GM19468 (cell line): Measurements from ENCODE around the gene NOCT.
"Not testable (repeated sequence)": the region's sequence is repeated elsewhere in the genome, so short reads cannot be mapped to it uniquely, and the experiment has no call there.

Experiments used
- ATAC-seq: cut with Tn5 transposase; IDR thresholded peaks from one replicate; pipeline ENCODE4 v1.9.1; 2021; ENCODE audit warnings: mild to moderate bottlenecking, moderate library complexity, moderate number of reproducible peaks; ENCODE audit not compliant: unreplicated experiment; ENCODE audit errors: extremely low read depth

Gene NOCT

DNA sequence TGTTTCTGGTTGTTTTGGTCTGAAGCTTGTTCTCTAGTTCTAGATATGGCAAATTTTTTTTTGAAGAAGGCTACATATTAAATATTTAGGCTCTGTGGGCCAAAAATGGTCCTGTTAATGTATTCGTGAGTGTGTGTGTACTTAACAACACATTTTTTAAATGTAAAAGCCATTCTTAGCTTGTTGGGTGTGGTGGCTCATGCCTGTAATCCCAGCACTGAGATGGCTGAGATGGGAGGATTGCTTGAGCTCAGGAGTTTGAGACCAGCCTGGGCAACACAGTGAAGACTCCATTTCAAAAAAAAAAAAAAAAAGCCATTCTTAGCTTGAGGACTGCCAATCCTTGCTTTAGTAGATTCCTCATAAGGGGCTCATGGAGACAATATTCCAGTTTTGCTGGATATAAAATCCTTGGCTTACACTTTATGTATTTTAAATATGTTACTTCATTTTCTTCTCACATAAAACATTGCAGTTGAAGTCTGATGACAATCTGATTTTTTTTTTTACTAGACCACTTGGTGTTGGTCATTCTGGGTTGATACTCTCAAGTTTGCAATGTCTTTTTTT is 23.4 kb downstream of the NOCT start:
- no peak for ATAC-seq

DNA sequence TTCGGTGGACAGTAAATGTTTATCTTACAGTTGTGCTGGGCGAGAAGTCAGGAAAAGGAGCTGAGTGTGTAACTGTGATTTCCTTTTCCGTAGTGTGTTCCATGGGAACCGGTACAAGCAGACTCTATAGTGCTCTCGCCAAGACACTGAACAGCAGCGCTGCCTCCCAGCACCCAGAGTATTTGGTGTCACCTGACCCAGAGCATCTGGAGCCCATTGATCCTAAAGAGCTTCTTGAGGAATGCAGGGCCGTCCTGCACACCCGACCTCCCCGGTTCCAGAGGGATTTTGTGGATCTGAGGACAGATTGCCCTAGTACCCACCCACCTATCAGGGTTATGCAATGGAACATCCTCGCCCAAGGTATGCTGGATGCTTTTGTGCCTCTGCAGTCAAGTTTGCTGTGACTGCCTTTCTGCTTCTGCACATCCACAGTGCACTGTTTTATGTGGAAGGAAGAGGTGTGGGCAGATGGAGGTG is 27.4 kb downstream of the NOCT start:
- ATAC-seq: no peak

DNA sequence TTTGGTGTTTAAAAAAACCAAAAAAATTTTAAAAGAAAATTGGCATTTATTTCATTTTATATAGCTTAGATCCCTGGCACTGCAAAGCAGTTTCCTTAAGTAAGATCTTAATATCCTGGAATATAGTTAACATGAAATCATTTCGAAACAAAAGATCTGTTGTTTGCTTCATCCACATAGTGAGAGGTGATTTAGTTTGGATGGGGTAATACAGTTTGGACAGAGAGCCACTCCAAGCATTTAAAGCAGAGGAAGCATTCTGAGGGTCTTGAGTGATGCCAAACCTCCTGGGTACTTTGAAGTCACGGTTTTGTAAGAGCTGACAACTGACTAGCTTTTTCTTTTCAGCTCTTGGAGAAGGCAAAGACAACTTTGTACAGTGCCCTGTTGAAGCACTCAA is 28.7 kb downstream of the NOCT start:
- no peak for ATAC-seq

DNA sequence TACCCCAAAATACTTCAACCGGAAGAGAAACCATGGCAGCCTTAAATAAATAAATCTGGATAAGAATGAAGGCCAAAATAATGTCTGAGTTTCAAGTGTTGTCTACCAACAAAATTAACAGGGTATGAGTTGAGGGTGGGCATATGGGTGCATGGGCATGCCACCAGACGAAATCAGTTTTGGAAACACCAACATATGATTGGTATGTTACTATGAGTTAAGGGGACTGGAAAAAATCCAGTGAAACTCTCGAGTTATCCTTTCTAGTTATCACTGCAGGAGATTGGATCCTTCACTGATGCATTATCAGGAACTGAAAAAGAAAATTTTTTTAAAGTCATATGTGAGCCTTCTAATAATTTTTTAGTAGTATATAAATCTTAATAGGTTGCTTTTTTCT is 32.4 kb downstream of the NOCT start:
- ATAC-seq: no peak

DNA sequence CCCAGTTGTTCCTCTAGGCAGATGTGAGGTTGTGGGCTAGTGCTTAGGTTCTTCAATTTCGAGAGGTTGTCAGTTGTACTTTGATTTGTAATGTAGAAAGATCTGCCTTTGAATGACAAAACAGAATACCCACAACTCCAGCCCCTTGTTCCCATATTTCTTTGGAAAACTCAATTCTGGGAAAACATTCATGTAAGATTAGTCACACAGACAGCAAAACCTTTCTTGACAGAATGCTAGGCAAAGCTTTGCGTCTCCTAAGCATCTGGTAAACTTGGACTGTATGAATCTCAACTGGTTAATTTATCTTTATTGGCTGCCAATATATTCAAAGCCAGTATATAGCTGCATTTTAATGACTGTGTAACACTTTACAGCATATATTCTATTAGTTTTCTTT is 34.9 kb downstream of the NOCT start:
- ATAC-seq: no peak

DNA sequence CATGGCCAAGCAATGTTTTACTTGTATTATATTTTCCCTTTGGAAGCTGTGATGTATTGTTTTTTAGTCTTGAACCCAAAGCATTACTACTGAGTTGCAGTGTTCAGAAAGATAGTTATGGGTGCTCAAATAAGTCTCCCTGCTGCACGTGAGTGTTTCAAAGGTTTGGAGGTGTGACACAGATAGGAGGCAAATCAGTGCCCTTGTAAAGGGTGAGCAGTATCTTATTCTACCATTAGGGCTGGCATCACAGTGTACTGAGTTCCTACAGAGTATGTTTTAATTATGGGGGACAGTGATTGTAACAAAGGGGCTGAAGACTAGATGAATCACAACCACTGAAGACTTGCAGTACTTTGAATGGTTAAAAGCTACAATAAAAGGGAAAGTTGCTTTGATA is 38.3 kb downstream of the NOCT start:
- no peak for ATAC-seq

DNA sequence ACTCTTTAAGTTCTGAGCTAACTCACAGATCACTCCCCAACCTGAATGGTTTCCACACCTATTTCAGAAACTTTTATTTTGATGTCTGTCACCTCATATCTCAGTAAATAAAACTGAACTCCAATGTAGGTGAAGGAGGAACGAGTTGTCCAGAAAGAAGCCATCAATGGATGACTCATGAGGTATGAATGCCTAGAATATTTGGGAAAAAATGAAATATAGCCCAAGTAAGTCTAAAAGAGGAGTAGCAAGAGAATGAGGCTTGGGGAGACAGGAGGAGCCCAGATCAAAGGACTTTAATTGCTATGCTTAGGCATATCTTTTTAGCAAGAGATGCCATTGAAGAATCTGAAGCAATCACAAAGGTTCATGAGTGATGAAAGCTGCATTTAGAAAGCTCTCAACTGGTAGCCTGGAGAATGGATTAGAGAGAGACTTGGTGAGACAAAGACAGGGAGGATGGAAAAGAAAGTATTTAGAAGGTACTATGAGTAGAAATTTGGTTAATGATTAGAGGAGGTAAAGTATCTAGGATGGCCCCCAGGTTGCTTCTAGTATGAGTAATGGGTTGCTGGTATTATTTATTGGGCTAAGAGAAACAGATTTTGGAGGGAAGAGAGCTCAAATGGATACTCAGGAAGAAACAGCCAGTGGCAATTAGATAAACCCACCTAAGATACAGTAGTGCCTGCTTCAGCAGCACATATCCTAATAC is 39.4 kb downstream of the NOCT start:
- no peak for ATAC-seq

DNA sequence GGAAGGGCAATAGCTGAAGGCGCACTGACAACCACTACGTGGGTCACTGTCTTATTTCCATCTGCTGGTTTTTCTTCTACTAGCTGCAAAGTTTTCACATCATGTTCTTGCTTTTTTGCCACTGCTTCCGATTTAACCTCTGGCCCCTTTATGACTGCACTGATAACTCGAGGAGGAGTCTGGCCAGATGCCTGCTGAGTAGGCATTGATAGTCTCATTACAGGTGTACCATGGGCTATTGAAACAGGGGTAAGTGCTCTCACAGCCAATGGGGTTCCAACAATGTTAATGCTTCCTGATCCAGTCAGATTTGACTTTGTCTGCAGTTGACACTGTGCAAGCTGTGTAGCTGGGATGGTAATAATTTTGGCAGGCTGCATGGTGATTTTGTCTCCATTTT is 43.4 kb downstream of the NOCT start:
- ATAC-seq: not testable (repeated sequence)

DNA sequence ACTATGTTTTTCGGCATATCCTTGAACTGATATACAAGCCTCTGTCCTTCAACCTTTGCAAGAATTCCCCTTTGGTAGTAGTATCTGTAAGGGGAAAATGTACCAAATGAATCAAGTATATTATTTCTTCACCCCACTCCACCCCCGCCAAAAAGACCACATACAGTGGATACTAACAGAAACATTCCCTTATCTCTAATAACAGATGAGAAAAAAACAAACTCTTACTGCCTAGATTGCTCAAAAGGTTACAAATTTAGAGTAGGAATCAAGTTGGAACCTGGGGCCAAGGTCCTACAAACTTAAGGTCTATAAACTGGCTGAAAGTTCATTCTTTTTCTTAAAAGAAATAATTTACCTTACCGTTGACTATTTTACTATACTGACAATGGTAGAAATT is 45.0 kb downstream of the NOCT start:
- no peak for ATAC-seq

DNA sequence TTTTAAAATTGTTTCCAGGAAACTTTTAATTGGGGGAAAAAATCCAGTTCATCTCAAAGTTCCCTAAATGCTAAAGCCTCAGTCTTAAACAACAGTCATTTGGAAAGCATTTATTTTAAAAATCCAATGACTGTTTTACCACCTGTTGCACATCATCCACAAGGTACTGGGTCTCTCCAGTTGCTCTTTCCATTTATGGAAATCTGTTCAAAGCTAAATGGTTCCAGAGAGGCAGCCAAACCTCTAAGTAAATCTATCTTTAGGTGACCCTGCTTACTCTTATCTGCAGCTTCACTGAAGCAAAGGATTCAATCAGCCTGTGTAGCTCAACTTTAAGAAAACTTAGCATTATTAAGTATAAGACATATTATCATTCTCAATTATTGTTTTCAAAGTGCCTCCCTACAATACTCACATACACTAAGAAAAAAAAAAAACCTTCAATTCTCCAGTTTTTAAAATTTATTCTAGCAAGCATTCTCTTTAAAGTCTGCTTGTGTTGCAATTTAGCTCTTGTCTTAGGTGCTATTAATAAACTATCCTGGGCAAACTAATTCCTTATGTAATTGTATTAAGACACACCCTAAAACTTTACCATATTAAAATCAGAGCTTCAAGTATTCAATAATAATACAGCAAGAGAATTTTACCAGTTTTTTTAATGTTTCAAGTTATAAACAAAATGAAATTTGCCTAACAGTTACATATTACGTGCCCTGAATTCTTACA is 60.6 kb downstream of the NOCT start:
- no peak for ATAC-seq

DNA sequence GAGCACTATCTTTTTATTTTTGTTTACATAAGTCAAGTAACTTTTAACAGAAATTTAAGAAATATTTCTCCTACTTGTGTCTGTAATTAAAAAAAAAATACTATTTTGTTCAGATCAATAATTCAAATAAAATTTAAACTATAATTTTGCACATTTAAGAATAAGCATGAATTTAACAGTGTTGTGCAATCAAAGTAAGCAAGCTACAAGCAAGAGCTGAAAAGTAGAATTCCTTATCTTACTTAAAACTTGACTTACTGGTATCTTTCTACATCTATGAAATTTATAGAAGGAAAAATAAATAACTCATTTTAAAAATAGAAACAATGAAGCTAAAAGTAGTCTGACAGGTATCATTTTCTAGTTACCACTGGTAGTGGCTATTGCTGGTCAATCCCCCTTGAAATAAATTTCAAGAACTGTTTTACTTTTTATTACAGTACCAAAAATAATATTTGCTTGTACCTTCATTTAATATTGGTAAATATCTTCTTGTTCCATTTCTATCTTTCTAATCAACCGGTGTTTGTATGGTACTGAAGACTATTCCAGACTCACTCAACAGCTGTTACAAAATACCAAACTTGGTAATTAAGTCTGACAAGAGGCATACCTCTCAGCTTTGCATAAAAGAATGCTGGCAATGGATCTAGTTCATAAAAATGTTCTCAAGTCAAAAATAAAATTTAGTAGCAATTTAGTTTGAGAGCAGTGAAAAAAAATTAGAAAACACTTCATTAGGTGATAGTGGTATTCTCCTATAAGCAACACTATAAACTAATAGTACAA is 62.2 kb downstream of the NOCT start:
- ATAC-seq: no peak

DNA sequence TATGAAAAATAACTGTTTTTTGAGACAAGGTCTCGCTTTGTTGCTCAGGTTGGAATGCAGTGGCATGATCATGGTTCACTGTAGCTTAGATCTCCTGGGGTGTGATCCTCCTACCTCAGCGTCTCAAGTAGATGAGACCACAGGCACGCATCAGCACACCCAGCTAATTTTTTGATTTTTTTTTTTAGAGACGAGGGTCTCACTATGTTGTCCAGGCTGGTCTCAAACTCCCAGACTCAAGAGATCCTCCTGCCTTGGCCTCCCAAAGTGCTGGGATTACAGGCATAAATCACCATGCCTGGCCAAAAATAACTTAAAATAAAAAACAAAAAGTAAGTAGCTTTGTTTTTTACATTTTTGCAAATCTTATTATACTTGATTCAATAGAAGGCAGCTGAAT is 63.3 kb downstream of the NOCT start:
- ATAC-seq: no peak

DNA sequence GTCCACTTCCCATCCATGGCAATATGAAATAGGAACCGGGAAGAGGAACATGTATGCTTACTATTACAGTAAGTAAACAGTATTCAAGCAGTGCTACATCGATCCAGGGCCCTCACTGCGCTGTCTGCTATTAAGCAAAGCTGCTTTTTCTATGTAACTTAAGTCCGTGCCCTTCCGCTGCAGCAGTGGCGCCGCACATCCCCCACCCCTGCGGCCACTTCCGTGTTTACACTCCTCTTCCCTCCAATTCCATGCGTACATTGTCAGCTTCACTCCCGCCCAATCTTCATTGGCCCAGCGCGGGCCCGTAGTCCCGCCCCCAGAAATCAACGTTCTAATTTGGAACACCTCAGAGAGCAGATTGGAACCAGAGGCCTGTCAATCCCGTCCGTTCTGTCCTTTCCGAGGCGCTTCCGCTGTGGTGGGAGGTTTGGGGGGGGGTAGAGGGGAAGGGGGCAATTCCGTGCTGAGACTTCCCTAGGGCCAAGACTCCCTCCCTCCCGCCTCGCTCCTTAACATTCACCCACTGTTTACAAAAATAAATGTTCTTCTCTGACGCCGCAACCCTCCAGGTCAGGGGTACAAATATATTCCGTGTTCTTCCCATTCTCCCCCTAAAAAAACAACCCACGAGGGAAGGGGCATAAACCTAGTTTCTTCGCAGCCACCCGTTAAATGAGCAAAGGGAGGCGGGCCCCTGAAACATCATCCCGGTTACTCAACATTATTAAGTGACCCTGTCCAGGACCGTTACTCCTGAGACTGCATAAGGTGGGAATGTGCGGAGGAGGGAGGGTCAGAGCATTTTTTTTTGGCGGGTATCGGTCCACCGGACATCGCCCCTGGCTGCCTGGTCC is 67.4 kb downstream of the NOCT start:
- ATAC-seq: peak; percentile 72

DNA sequence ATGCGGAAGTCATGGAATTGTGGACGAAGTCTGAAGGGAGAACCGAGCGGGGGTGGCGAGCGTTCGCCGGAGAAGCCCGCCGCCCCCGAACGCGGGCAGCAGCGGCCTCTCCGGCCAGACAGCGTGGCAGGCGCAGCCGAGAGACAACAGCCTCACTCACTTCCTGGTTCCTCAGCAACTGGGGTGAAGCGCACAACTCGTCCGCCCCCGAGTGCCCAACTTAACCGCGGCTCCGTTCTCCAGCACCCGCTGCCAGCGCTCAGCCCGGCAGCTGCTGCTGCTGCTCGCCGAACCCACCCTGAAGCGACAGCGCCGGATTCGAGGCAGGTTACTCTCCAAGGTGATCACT is 68.0 kb downstream of the NOCT start:
- ATAC-seq: peak; percentile 3

DNA sequence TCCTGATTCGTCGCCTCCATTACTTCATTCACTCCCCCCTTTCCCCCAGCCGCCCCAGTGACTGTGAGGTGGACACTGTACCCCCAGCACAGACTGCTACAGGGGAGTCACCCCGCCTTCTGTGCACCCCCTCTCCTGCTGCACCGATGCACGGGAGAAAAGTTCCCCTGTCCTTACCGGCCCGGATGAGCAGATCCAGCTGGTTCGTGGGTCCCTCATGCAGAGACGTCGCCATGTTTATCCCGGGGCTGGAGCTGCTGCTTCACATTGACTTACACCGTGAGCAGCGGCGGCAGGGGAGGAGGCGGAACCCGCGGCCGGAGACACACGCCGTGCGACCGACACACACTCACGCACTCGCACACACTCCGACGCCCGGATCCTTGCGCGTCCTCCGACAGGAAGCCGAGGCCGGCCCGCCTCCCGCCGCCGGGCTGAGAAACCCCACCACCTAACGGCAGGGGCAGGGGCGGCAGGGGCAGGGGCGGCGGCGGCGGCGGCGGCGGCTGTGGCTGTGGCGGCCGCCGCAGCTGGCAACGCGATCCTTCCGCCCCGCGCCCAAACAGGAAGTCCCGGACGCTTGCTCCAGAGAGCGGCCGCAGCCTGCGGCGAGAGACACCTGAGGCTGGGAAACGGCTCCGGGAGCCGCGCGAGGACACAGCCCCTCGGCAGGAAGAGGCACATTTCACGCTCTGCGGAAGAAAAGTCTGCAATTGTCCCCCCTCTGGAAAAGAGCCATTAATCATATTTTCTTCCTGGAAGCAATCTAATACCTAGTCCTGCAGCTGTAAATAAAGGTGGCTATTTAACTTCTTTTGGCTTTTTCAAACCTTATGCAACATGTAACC is 68.6 kb downstream of the NOCT start:
- peak; percentile 22 for ATAC-seq

DNA sequence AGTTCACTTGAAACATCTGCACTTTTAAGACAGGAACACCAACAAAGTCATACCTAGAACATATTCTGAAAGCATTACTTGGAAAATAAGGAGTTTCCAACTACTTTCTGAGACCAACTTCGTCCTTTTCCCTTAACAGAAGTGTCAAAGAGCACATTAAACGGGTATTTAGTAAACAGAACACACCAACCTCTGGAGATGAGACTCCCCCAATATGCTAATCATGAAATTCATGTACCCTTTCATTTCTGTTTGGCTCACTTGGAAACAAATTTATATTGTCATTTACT is 69.2 kb downstream of the NOCT start:
- ATAC-seq: no peak

DNA sequence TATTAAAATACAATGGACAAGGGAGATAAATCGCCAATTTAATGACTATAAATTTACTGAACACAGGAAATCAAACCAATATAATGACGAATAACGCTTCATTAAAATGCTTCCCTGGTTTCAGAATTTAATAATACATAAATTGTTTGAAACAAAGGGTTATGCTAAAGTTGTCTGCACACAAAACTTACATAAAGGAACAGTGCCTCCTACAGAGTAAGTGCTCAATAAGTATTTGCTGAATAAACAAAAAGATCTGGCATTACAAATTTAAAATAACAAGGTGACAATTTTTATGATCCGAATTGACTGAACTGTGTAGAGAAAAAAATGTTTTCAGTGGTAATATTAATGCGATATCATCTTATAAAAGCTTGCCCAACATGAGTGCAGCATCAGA is 69.6 kb downstream of the NOCT start:
- ATAC-seq: no peak

DNA sequence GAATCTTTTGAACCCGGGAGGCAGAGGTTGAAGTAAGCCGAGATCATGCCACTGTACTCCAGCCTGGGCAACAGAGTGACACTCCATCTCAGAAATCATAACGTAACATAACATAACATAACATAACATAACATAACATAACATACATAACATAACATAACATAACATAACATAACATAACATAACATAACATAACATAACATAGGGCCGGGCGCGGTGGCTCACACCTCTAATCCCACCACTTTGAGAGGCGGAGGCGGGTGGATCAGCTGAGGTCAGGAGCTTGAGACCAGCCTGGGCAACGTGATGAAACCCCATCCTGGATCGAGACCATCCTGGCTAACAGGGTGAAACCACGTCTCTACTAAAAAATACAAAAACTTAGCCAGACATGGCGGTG is 76.7 kb downstream of the NOCT start:
- ATAC-seq: no peak
